Endodermal cell (in vitro differentiated cells): ENCODE data around the gene PLBD2. TPM values are rescaled to one million over a fixed set of nuclear protein-coding genes. Genes with fewer than 3 reads are reported as not detected.
A peak's percentile ranks its signal among the peaks of the same experiment; 100 is the strongest.

Experiments used
- DNase-seq: peaks from one replicate; pipeline ENCODE4 v3.0.0-alpha.2; 2017
- H3K27ac ChIP-seq: 2 replicates; pipeline ENCODE4 v1.5.1; 2013; ENCODE audit warnings: mild to moderate bottlenecking, low read depth, low read length, moderate library complexity
- H3K27me3 ChIP-seq: 2 replicates; pipeline ENCODE4 v1.6.1; 2013; ENCODE audit warnings: mild to moderate bottlenecking, low read length, moderate library complexity; ENCODE audit not compliant: insufficient read depth, control insufficient read depth, poor library complexity, severe bottlenecking
- H3K36me3 ChIP-seq: 2 replicates; pipeline ENCODE4 v1.7.0; 2013; ENCODE audit warnings: mild to moderate bottlenecking, low read length, moderate library complexity; ENCODE audit not compliant: control insufficient read depth, insufficient read depth
- H3K4me1 ChIP-seq: one replicate; pipeline ENCODE4 v1.7.0; 2013; ENCODE audit warnings: low read length; ENCODE audit not compliant: control insufficient read depth, insufficient read depth
- H3K4me3 ChIP-seq: 2 replicates; pipeline ENCODE4 v1.5.1; 2013; ENCODE audit warnings: mild to moderate bottlenecking, low read length, moderate library complexity
- H3K9ac ChIP-seq: 2 replicates; pipeline ENCODE4 v1.6.1; 2013; ENCODE audit warnings: mild to moderate bottlenecking, low read length, moderate library complexity; ENCODE audit not compliant: poor library complexity, severe bottlenecking; ENCODE audit errors: extremely low read depth
- H3K9me3 ChIP-seq: 2 replicates; pipeline ENCODE4 v1.6.1; 2013; ENCODE audit warnings: mild to moderate bottlenecking, low read length, moderate library complexity; ENCODE audit not compliant: control insufficient read depth
- H3K27ac Mint-ChIP-seq: 2 replicates; pipeline ENCODE4 v1.8.0; 2020; ENCODE audit warnings: mixed read lengths
- H3K27me3 Mint-ChIP-seq: 2 replicates; pipeline ENCODE4 v1.8.0; 2021; ENCODE audit warnings: mild to moderate bottlenecking, mixed read lengths; ENCODE audit not compliant: insufficient read depth
- H3K36me3 Mint-ChIP-seq: 2 replicates; pipeline ENCODE4 v1.8.0; 2020; ENCODE audit warnings: low read depth, mixed read lengths
- H3K4me1 Mint-ChIP-seq: 2 replicates; pipeline ENCODE4 v1.8.0; 2020; ENCODE audit warnings: mixed read lengths
- H3K4me3 Mint-ChIP-seq: 2 replicates; pipeline ENCODE4 v1.8.0; 2020; ENCODE audit warnings: mild to moderate bottlenecking, moderate library complexity, mixed read lengths
- H3K9me3 Mint-ChIP-seq: 2 replicates; pipeline ENCODE4 v1.8.0; 2020; ENCODE audit warnings: mild to moderate bottlenecking, mixed read lengths
- CTCF ChIP-seq: fragments of 200-600 bp; sonication (generic); conservative IDR thresholded peaks from 2 replicates; pipeline ENCODE4 v1.5.0; 2021; ENCODE audit warnings: antibody characterized with exemption, mild to moderate bottlenecking
- WGBS, 2 experiments: methylation state at CpG; one replicate each; pipeline versions ENCODE4 v1.1.5 to v1.1.7; 2013; ENCODE audit warnings: missing lambda C conversion rate in 2 of 2, mixed read lengths in 1 of 2; ENCODE audit not compliant: insufficient coverage in 1 of 2, insufficient read length in 1 of 2; 5-methylcytosine and 5-hydroxymethylcytosine counted together
- total RNA-seq, 2 donors: library from RNA; stranded (reverse); fragmentation: NEBNext Ultra II Directional in 1 of 2; extraction: Animal tissue kit (Norgen Biotek cat#: 25700) in 1 of 2; gene quantifications; 2 replicates in 1 of 2; 3 replicates in 1 of 2; pipeline ENCODE4 v1.2.1, GENCODE V29; 2021

The PLBD2 gene
- total RNA-seq, 2 donors from 2014 or later, result 19.6 to 27.6 TPM

GRCh38 chr12:113345318-113345717 is 13.1 kb upstream of the PLBD2 start:
- no peak overlapping the region for H3K4me3 ChIP-seq
- Mint-ChIP-seq H3K9me3 (no peaks in the 10 kb centered on the region), H3K27ac (no peak overlapping the region), H3K4me3 (no peak overlapping the region), H3K36me3 (no peaks in the 10 kb centered on the region), H3K4me1 (peaks cover 3% of the 10 kb centered on the region), H3K27me3 (peaks cover 9% of the 10 kb centered on the region)
- TF ChIP-seq CTCF, result no peak
- H3K27me3 ChIP-seq, result no peaks in the 10 kb centered on the region
- no peak overlapping the region for H3K27ac ChIP-seq
- no peaks in the 10 kb centered on the region for H3K36me3 ChIP-seq
- 88 to 96% methylated on average over 6 of the region's 6 CpGs for WGBS, 2 experiments
- H3K4me1 ChIP-seq, result no peaks in the 10 kb centered on the region
- no peak for DNase-seq
- H3K9me3 ChIP-seq, result no peaks in the 10 kb centered on the region
- H3K9ac ChIP-seq, result no peak overlapping the region

DNA sequence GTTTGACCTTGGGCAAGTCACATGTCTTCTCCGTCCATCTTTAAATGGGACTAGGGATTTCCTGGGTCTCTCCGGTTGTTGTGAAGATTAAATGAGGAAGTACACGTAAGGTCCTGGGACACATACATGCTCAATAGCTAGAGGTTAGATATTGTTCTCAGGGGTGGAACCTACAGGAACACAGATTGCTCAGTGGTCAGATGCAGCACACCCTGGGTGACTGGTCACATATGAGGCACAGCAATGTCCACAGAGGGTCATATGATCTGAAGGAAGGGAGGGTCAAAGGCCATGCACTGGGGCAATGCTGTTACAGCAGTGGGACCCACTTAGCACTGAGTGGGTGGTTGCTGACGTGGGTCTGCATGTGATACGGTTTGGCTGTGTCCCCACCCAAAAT is 12.0 kb upstream of the PLBD2 start:
- DNase-seq, result no peak
- no peaks in the 10 kb centered on the region for H3K9me3 ChIP-seq
- Mint-ChIP-seq H3K27me3 (peaks cover 7% of the 10 kb centered on the region), H3K4me3 (no peak overlapping the region), H3K9me3 (no peaks in the 10 kb centered on the region), H3K36me3 (no peaks in the 10 kb centered on the region), H3K4me1 (peaks cover 3% of the 10 kb centered on the region), H3K27ac (no peak overlapping the region)
- TF ChIP-seq CTCF, result no peak
- no peaks in the 10 kb centered on the region for H3K27me3 ChIP-seq
- WGBS, 2 experiments, result 94 to 96% methylated on average over 2 to 5 of the region's 5 CpGs
- H3K4me1 ChIP-seq, result no peaks in the 10 kb centered on the region
- H3K9ac ChIP-seq, result no peak overlapping the region
- H3K27ac ChIP-seq, result no peak overlapping the region
- no peaks in the 10 kb centered on the region for H3K36me3 ChIP-seq
- no peak overlapping the region for H3K4me3 ChIP-seq

- Histone ChIP-seq H3K27ac (no peak overlapping the region), H3K4me1 (no peaks in the 10 kb centered on the region), H3K27me3 (no peaks in the 10 kb centered on the region), H3K4me3 (no peak overlapping the region), H3K9ac (no peak overlapping the region), H3K9me3 (no peaks in the 10 kb centered on the region), H3K36me3 (no peaks in the 10 kb centered on the region)
- no peak overlapping the region for H3K27ac Mint-ChIP-seq
- DNase-seq, result peak; percentile 65
- WGBS, 2 experiments, result 85 to 100% methylated on average over 1 to 3 of the region's 3 CpGs
- no peak overlapping the region for H3K4me3 Mint-ChIP-seq
- H3K36me3 Mint-ChIP-seq, result no peaks in the 10 kb centered on the region
- TF ChIP-seq CTCF, result peak; percentile 42
- H3K4me1 Mint-ChIP-seq, result peaks cover 3% of the 10 kb centered on the region
- H3K27me3 Mint-ChIP-seq, result peaks cover 3% of the 10 kb centered on the region
- H3K9me3 Mint-ChIP-seq, result no peaks in the 10 kb centered on the region
Measured at GRCh38 chr12:113347107-113347506, 11.3 kb upstream of the PLBD2 start.
